PC-9 (cell line): ENCODE data around the gene RIMS1. TPM values are rescaled to one million over a fixed set of nuclear protein-coding genes. Genes with fewer than 3 reads are reported as not detected.

Experiments used
- BruUV-seq: library from RNA; stranded (reverse); fragments of 400-500 nt; replicated peaks from 2 replicates; lab custom pipeline; 2021; lab: Mats Ljungman, UMichigan
- CTCF ChIA-PET: fragments of 300-600 bp; sonication (Branson Sonifier 250); formaldehyde crosslinking; loops from one replicate; lab custom pipeline; 2022; ENCODE audit warnings: antibody characterized with exemption; lab: Charles Lee
- POLR2A ChIA-PET: fragments of 300-600 bp; sonication (Branson Sonifier 250); formaldehyde crosslinking; loops from one replicate; lab custom pipeline; 2022; ENCODE audit warnings: antibody characterized with exemption; ENCODE audit not compliant: unreplicated experiment; lab: Charles Lee
- DNase-seq, 2 experiments: peaks; one replicate each; pipeline versions ENCODE4 v3.0.0 to v3.0.0-alpha.2; 2015 to 2022; ENCODE audit warnings: mixed read lengths in 1 of 2
- H2AFZ ChIP-seq: fragments of 200-600 bp; sonication (generic); 2 replicates; pipeline ENCODE4 v1.8.1; 2017; ENCODE audit warnings: antibody characterized with exemption
- H3F3A ChIP-seq: fragments of 200-600 bp; sonication (generic); 2 replicates; pipeline ENCODE4 v1.8.1; 2017; ENCODE audit warnings: antibody characterized with exemption, mild to moderate bottlenecking, low read depth; ENCODE audit not compliant: insufficient read depth
- H3K27ac ChIP-seq: fragments of 200-600 bp; sonication (generic); 2 replicates; pipeline ENCODE4 v1.6.1; 2016; ENCODE audit warnings: mixed run types
- H3K27me3 ChIP-seq: fragments of 200-600 bp; sonication (generic); 2 replicates; pipeline ENCODE4 v1.6.1; 2016; ENCODE audit warnings: low read depth, mixed run types; ENCODE audit not compliant: insufficient read depth
- H3K36me3 ChIP-seq: fragments of 200-600 bp; sonication (generic); 2 replicates; pipeline ENCODE4 v1.6.1; 2016; ENCODE audit warnings: low read depth, mixed run types
- H3K4me1 ChIP-seq: fragments of 200-600 bp; sonication (generic); replicated peaks from 2 replicates; pipeline ENCODE4 v1.6.1; 2016; ENCODE audit warnings: mixed run types; ENCODE audit not compliant: insufficient read depth
- H3K4me2 ChIP-seq: fragments of 200-600 bp; sonication (generic); 2 replicates; pipeline ENCODE4 v1.6.1; 2017; ENCODE audit warnings: mixed run types
- H3K4me3 ChIP-seq: fragments of 200-600 bp; sonication (generic); 2 replicates; pipeline ENCODE4 v1.6.1; 2016; ENCODE audit warnings: mixed run types
- H3K79me2 ChIP-seq: fragments of 200-600 bp; sonication (generic); 2 replicates; pipeline ENCODE4 v1.6.1; 2017; ENCODE audit warnings: low read depth, mixed run types
- H3K9me2 ChIP-seq: fragments of 200-600 bp; sonication (generic); 2 replicates; pipeline ENCODE4 v1.8.1; 2017; ENCODE audit warnings: mild to moderate bottlenecking; ENCODE audit not compliant: insufficient read depth
- H3K9me3 ChIP-seq: fragments of 200-600 bp; sonication (generic); 2 replicates; pipeline ENCODE4 v1.8.1; 2016; ENCODE audit warnings: low read depth; ENCODE audit not compliant: insufficient read depth
- H4K20me1 ChIP-seq: fragments of 200-600 bp; sonication (generic); 2 replicates; pipeline ENCODE4 v1.8.1; 2017; ENCODE audit not compliant: insufficient read depth
- CTCF ChIP-seq: fragments of 200-600 bp; sonication (generic); conservative IDR thresholded peaks from 2 replicates; pipeline ENCODE4 v1.6.1; 2017; ENCODE audit warnings: mixed run types, antibody characterized with exemption, mild to moderate bottlenecking, moderate library complexity
- EZH2 ChIP-seq: fragments of 200-600 bp; sonication (generic); IDR thresholded peaks from 2 replicates; pipeline ENCODE4 v1.8.0; 2017; ENCODE audit warnings: antibody characterized with exemption, low read depth
- intact Hi-C: fragments of 100-400 bp; cut with micrococcal nuclease; formaldehyde crosslinking; loops from one replicate; pipeline ENCODE4 v1.10.0; 2022; ENCODE audit not compliant: unreplicated experiment
- total RNA-seq: library from RNA; stranded (reverse); gene quantifications from 2 replicates; pipeline ENCODE4 v1.2.3, GENCODE V29; 2021

RIMS1 gene
- total RNA-seq, 1 experiment from 2014 or later: not detected

- intact Hi-C loops: no loop called here
- TF ChIP-seq EZH2 (no peak), CTCF (no peak)
- Histone ChIP-seq H3K4me3 (no peak overlapping the region), H2AFZ (no peak overlapping the region), H3K27me3 (no peaks in the 10 kb centered on the region), H3K9me3 (no peaks in the 10 kb centered on the region), H3K36me3 (no peaks in the 10 kb centered on the region), H4K20me1 (no peaks in the 10 kb centered on the region), H3K9me2 (no peaks in the 10 kb centered on the region), H3K4me1 (no peaks in the 10 kb centered on the region), H3K4me2 (no peak overlapping the region), H3K27ac (no peak overlapping the region), H3K79me2 (no peaks in the 10 kb centered on the region), H3F3A (no peaks in the 10 kb centered on the region)
- POLR2A ChIA-PET: no interaction called here
- CTCF ChIA-PET: no interaction called here
- BruUV-seq: no TSS peak
- DNase-seq: no peak
Observed at GRCh38 chr6:72102561-72102960, 216.2 kb downstream of the RIMS1 start.

- POLR2A ChIA-PET: no interaction called here
- Histone ChIP-seq H3F3A (no peaks in the 10 kb centered on the region), H3K4me3 (no peak overlapping the region), H3K27me3 (no peaks in the 10 kb centered on the region), H3K4me2 (no peak overlapping the region), H3K4me1 (no peaks in the 10 kb centered on the region), H3K9me2 (no peaks in the 10 kb centered on the region), H2AFZ (no peak overlapping the region), H3K36me3 (no peaks in the 10 kb centered on the region), H4K20me1 (no peaks in the 10 kb centered on the region), H3K27ac (no peak overlapping the region), H3K79me2 (no peaks in the 10 kb centered on the region), H3K9me3 (no peaks in the 10 kb centered on the region)
- BruUV-seq: no TSS peak
- CTCF ChIA-PET: no interaction called here
- intact Hi-C loops: no loop called here
- DNase-seq: no peak
- TF ChIP-seq EZH2: no peak
- no peak for TF ChIP-seq CTCF
Observed at GRCh38 chr6:72111611-72112010, 225.3 kb downstream of the RIMS1 start.

GRCh38 chr6:72130327-72130726 is 244.0 kb downstream of the RIMS1 start:
- ChIA-PET POLR2A (no interaction called here), CTCF (no interaction called here)

More at GRCh38 chr6:72130327-72130726, 244.0 kb downstream of the RIMS1 start:
- no peaks in the 10 kb centered on the region for H3K4me1 ChIP-seq
- no peak overlapping the region for H2AFZ ChIP-seq
- no peaks in the 10 kb centered on the region for H3F3A ChIP-seq
- no peaks in the 10 kb centered on the region for H3K79me2 ChIP-seq
- no peaks in the 10 kb centered on the region for H3K9me2 ChIP-seq
- H4K20me1 ChIP-seq: no peaks in the 10 kb centered on the region
- no peak overlapping the region for H3K4me3 ChIP-seq
- H3K27ac ChIP-seq: no peak overlapping the region
- H3K27me3 ChIP-seq: no peaks in the 10 kb centered on the region
- no peak for TF ChIP-seq EZH2
- TF ChIP-seq CTCF: no peak
- H3K4me2 ChIP-seq: no peak overlapping the region
- no TSS peak for BruUV-seq
- DNase-seq: no peak
- intact Hi-C loops: no loop called here
- no peaks in the 10 kb centered on the region for H3K36me3 ChIP-seq
- H3K9me3 ChIP-seq: no peaks in the 10 kb centered on the region
